K562 (cell line): ENCODE data around the gene CD93. TPM values are rescaled to one million over a fixed set of nuclear protein-coding genes. Genes with fewer than 3 reads are reported as not detected.

Source experiments
- ATAC-seq: fragments of 200-7000 bp; cut with Tn5 transposase; 3 replicates; pipeline ENCODE4 v1.9.1; 2020; ENCODE audit warnings: moderate library complexity
- BruUV-seq: library from RNA; stranded (reverse); fragments of 400-500 nt; replicated peaks from 2 replicates; lab custom pipeline; 2021; lab: Mats Ljungman, UMichigan
- CTCF ChIA-PET: fragments of 300-600 bp; formaldehyde crosslinking; extraction: SDS; loops from one replicate; lab custom pipeline; 2021; ENCODE audit warnings: low intra/inter-chr PET ratio; lab: Yijun Ruan, JAX
- POLR2A ChIA-PET: fragments of 300-600, 350-650 bp; sonication (Branson Sonifier 250); formaldehyde crosslinking; extraction: SDS; loops from one replicate; lab custom pipeline; 2021; ENCODE audit warnings: antibody characterized with exemption, inconsistent platforms; lab: Yijun Ruan, JAX
- DNase-seq, 4 experiments: peaks; one replicate each; pipeline versions ENCODE4 v3.0.0 to v3.0.0-alpha.2; 2011 to 2018; ENCODE audit warnings: low spot score in 3 of 4, mixed read lengths in 3 of 4; ENCODE audit errors: extremely low read depth in 1 of 4
- FAIRE-seq: peaks from 2 replicates; lab custom pipeline; 2011; peaks lifted over from hg19 to GRCh38; lab: Jason Lieb, UNC
- H2AFZ ChIP-seq: 2 replicates; pipeline ENCODE4 v1.6.0; 2011; ENCODE audit warnings: low read depth, low read length, control low read depth, inconsistent platforms
- H3K27ac ChIP-seq: fragments of 200-600 bp; 3 replicates; pipeline ENCODE4 v1.8.0; 2011; ENCODE audit warnings: low read depth, mild to moderate bottlenecking, control low read depth, inconsistent platforms, low read length, moderate library complexity, mixed read lengths; ENCODE audit errors: extremely low read depth
- H3K27me3 ChIP-seq, 2 experiments: fragments of 300-600 bp in 1 of 2; 2 replicates in 1 of 2; 3 replicates in 1 of 2; pipeline versions ENCODE4 v1.6.0 to v1.8.0; 2011; ENCODE audit warnings: inconsistent platforms in 2 of 2, low read length in 2 of 2, mild to moderate bottlenecking in 1 of 2, mixed read lengths in 1 of 2, moderate library complexity in 1 of 2; ENCODE audit not compliant: control insufficient read depth in 2 of 2, insufficient read depth in 2 of 2
- H3K36me3 ChIP-seq: fragments of 300-600 bp; 3 replicates; pipeline ENCODE4 v1.8.0; 2011; ENCODE audit warnings: mild to moderate bottlenecking, low read length, inconsistent platforms; ENCODE audit not compliant: control insufficient read depth, insufficient read depth
- H3K4me1 ChIP-seq, 2 experiments: fragments of 200-600 bp in 1 of 2; replicated peaks in 1 of 2; 2 replicates in 1 of 2; 3 replicates in 1 of 2; pipeline versions ENCODE4 v1.5.1 to v1.8.0; 2011; ENCODE audit warnings: inconsistent platforms in 2 of 2, low read length in 2 of 2, mild to moderate bottlenecking in 1 of 2, mixed read lengths in 1 of 2, moderate library complexity in 1 of 2; ENCODE audit not compliant: control insufficient read depth in 2 of 2, insufficient read depth in 2 of 2
- H3K4me2 ChIP-seq: 2 replicates; pipeline ENCODE4 v1.6.1; 2011; ENCODE audit warnings: low read length, control low read depth, inconsistent platforms, mixed read lengths; ENCODE audit not compliant: insufficient read depth
- H3K4me3 ChIP-seq: fragments of 200-600 bp; sonication (generic), shearing (Covaris generic); 2 replicates; pipeline ENCODE4 v1.5.1; 2016; ENCODE audit warnings: control low read depth, inconsistent platforms
- H3K79me2 ChIP-seq: fragments of 200-600 bp; 3 replicates; pipeline ENCODE4 v1.8.0; 2011; ENCODE audit warnings: low read length, inconsistent platforms; ENCODE audit not compliant: control insufficient read depth, insufficient read depth
- H3K9ac ChIP-seq, 2 experiments: 2 replicates each; pipeline versions ENCODE4 v1.6.0 to v1.6.1; 2011; ENCODE audit warnings: low read depth in 2 of 2, low read length in 2 of 2, control low read depth in 1 of 2, inconsistent platforms in 1 of 2, mild to moderate bottlenecking in 1 of 2, mixed read lengths in 1 of 2; ENCODE audit not compliant: insufficient read depth in 1 of 2
- H3K9me1 ChIP-seq: one replicate; pipeline ENCODE4 v1.6.0; 2011; ENCODE audit warnings: inconsistent platforms, mild to moderate bottlenecking, low read length, moderate library complexity; ENCODE audit not compliant: control insufficient read depth, insufficient read depth
- H3K9me3 ChIP-seq: replicated peaks from 2 replicates; pipeline ENCODE4 v1.5.1; 2011; ENCODE audit warnings: low read depth, low read length, inconsistent platforms; ENCODE audit not compliant: control insufficient read depth, insufficient read depth
- H4K20me1 ChIP-seq: replicated peaks from 2 replicates; pipeline ENCODE4 v1.6.1; 2011; ENCODE audit warnings: low read length, inconsistent platforms, mixed read lengths; ENCODE audit not compliant: control insufficient read depth, insufficient read depth
- CBFA2T2 ChIP-seq: fragments of 450-650 bp; conservative IDR thresholded peaks from 2 replicates; pipeline ENCODE4 v1.6.1; 2017; ENCODE audit warnings: mild to moderate bottlenecking
- LCOR ChIP-seq: sonication (generic); formaldehyde crosslinking; IDR thresholded peaks from 2 replicates; pipeline ENCODE4 v1.8.0; 2022; ENCODE audit warnings: mild to moderate bottlenecking, missing genetic modification reagents
- MEF2A ChIP-seq: IDR thresholded peaks from 2 replicates; pipeline ENCODE4 v1.6.1; 2011; ENCODE audit warnings: low read depth, mild to moderate bottlenecking, low read length, moderate library complexity; ENCODE audit not compliant: control insufficient read depth
- NCOR1 ChIP-seq: fragments of 450-650 bp; IDR thresholded peaks from 2 replicates; pipeline ENCODE4 v1.6.1; 2016; ENCODE audit warnings: mild to moderate bottlenecking, moderate library complexity
- NFIX ChIP-seq: fragments of 250-450 bp; sonication (Bioruptor Pico); IDR thresholded peaks from 2 replicates; pipeline ENCODE4 v1.4.0; 2020; ENCODE audit warnings: low read depth, mild to moderate bottlenecking, moderate library complexity
- WGBS: fragments of 100-300 bp; shearing (Covaris generic); methylation state at CpG from one replicate; pipeline ENCODE4 v1.1.6; 2016; ENCODE audit warnings: low coverage, mixed read lengths; ENCODE audit not compliant: insufficient coverage; ENCODE audit errors: missing lambda C conversion rate; 5-methylcytosine and 5-hydroxymethylcytosine counted together
- in situ Hi-C: fragments of 300-500 bp; cut with MboI; formaldehyde crosslinking; loops from 4 replicates; pipeline ENCODE4 v1.15.0; 2018; ENCODE audit warnings: inconsistent platforms, mixed read lengths
- intact Hi-C: fragments of 100-400 bp; cut with micrococcal nuclease; formaldehyde crosslinking; loops from 2 replicates; pipeline ENCODE4 v1.14.2; 2022
- polyA plus RNA-seq, 8 experiments: library from polyadenylated mRNA; depleted of rRNA in 4 of 8; stranded (reverse) in 5 of 8; unstranded in 3 of 8; fragments of >200 nt; fragmentation: Nextera tagmentation in 2 of 8; fragmentation: Illumina TruSeq in 1 of 8; extraction: Ambion mirVana in 2 of 8; extraction: Trizol in 1 of 8; gene quantifications; 2 replicates each; pipeline versions ENCODE4 v1.2.1 to v1.2.3, GENCODE V29; 2011 to 2014; ENCODE audit warnings: inconsistent platforms in 1 of 8, missing spikeins in 1 of 8
- total RNA-seq, 7 experiments: library from RNA; depleted of rRNA in 6 of 7; stranded (reverse); fragments of >200 nt in 6 of 7; fragmentation: Illumina TruSeq in 2 of 7; extraction: Trizol in 2 of 7; gene quantifications; 2 replicates each; pipeline versions ENCODE4 v1.2.1 to v1.2.3, GENCODE V29; 2011 to 2021; ENCODE audit warnings: low replicate concordance in 1 of 7
- TF ChIP-seq, protein P1 (sequence below): fragments of 250-450 bp; sonication (Bioruptor Pico); IDR thresholded peaks from 2 replicates; pipeline ENCODE4 v1.4.0; 2020
- TF ChIP-seq, protein P2 (sequence below): fragments of 250-450 bp; sonication (Bioruptor Pico); IDR thresholded peaks from 2 replicates; pipeline ENCODE4 v1.4.0; 2020; ENCODE audit warnings: mild to moderate bottlenecking, moderate library complexity
- TF ChIP-seq, protein P3 (sequence below): sonication (generic); formaldehyde crosslinking; IDR thresholded peaks from 2 replicates; pipeline ENCODE4 v1.8.0; 2022; ENCODE audit warnings: missing genetic modification reagents, mild to moderate bottlenecking, borderline replicate concordance
- TF ChIP-seq, protein P4 (sequence below): fragments of 150-350 bp; IDR thresholded peaks from 2 replicates; pipeline ENCODE4 v1.6.1; 2014; ENCODE audit warnings: low read depth, mild to moderate bottlenecking, low read length, borderline replicate concordance
- TF ChIP-seq, protein P5 (sequence below), 2 experiments: fragments of 450-650 bp in 1 of 2; sonication (generic) in 1 of 2; formaldehyde crosslinking; conservative IDR thresholded peaks; 2 replicates each; pipeline versions ENCODE4 v1.4.0 to v1.8.1; 2020 to 2022; ENCODE audit warnings: mild to moderate bottlenecking in 1 of 2, missing genetic modification reagents in 1 of 2

The CD93 gene
- total and polyA plus RNA-seq, 9 of the 15 experiments (the other 6 are each of a cell fraction or from before 2014, with no cell fraction given) = 0.03 to 0.20 (median 0.05) TPM

DNA sequence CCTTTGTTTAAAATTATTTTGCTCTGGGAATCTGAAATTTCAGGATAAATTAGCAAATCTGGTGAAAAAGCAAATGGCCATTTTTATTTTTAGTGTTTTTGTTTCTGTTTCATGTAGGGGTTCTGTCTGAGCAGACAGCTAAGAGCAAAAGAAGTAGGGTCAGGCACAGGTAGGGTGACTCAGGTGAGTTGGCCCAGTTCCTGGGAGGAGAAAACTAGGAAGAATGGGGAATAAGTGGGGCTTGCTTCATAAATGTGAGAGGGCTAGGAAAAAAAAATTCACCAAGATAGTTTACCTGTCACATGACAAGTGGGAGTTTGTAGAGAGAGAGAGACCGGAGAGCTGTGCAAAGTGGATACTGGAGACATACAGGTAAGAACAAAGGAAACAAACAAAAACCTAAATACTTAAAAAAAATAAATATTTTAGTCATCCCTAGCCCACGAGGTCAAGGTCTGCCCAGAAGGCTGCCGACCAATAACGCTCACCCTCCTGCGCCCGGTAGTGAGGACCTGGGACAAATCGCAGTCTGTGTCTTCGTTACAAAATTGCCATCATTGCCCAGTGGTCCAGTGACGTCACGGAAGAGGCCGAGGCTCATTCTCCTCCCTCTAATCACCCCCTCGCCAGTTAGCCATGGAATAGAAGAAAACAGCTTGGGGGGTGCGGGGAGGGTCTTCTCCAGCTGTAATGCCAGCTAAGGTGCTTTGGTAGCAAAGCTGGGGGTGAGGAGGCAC is 39.0 kb downstream of the CD93 start:
- FAIRE-seq (no peak), DNase-seq (no peak), ATAC-seq (no peak)
- ChIA-PET POLR2A (interaction anchor here (0.6 kb wide), 1 partner anchor 309 kb away, joined by 3 read pairs; no protein-coding TSS in a partner anchor), CTCF (no interaction called here)
- H3K9ac ChIP-seq = no peak overlapping the region
- H3K4me1 ChIP-seq = peaks cover 10 to 46% of the 10 kb centered on the region in 2 experiments; a peak in 4 of 5 replicates
- 63% methylated on average over 13 of the region's 13 CpGs for WGBS
- intact Hi-C loops = no loop called here
- H3K9me3 ChIP-seq = no peaks in the 10 kb centered on the region
- no TSS peak for BruUV-seq
- in situ Hi-C loops = no loop called here
- H4K20me1 ChIP-seq = no peaks in the 10 kb centered on the region
- H3K79me2 ChIP-seq = no peaks in the 10 kb centered on the region
- H3K27me3 ChIP-seq = no peaks in the 10 kb centered on the region
- H3K4me2 ChIP-seq = no peak overlapping the region
- H3K9me1 ChIP-seq = no peaks in the 10 kb centered on the region
- H2AFZ ChIP-seq = no peak overlapping the region
- no peaks in the 10 kb centered on the region for H3K36me3 ChIP-seq
- H3K27ac ChIP-seq = no peak overlapping the region
- no peak overlapping the region for H3K4me3 ChIP-seq
- TF ChIP-seq NFIX (CRISPR knock-in tag) (no peak), CBFA2T2 (no peak), NCOR1 (no peak), LCOR (CRISPR knock-in tag) (no peak), MEF2A (no peak)
- TF ChIP-seq, protein P1, sequence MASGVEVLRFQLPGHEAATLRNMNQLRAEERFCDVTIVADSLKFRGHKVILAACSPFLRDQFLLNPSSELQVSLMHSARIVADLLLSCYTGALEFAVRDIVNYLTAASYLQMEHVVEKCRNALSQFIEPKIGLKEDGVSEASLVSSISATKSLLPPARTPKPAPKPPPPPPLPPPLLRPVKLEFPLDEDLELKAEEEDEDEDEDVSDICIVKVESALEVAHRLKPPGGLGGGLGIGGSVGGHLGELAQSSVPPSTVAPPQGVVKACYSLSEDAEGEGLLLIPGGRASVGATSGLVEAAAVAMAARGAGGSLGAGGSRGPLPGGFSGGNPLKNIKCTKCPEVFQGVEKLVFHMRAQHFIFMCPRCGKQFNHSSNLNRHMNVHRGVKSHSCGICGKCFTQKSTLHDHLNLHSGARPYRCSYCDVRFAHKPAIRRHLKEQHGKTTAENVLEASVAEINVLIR (CRISPR knock-in tag) = no peak
- TF ChIP-seq, protein P2, sequence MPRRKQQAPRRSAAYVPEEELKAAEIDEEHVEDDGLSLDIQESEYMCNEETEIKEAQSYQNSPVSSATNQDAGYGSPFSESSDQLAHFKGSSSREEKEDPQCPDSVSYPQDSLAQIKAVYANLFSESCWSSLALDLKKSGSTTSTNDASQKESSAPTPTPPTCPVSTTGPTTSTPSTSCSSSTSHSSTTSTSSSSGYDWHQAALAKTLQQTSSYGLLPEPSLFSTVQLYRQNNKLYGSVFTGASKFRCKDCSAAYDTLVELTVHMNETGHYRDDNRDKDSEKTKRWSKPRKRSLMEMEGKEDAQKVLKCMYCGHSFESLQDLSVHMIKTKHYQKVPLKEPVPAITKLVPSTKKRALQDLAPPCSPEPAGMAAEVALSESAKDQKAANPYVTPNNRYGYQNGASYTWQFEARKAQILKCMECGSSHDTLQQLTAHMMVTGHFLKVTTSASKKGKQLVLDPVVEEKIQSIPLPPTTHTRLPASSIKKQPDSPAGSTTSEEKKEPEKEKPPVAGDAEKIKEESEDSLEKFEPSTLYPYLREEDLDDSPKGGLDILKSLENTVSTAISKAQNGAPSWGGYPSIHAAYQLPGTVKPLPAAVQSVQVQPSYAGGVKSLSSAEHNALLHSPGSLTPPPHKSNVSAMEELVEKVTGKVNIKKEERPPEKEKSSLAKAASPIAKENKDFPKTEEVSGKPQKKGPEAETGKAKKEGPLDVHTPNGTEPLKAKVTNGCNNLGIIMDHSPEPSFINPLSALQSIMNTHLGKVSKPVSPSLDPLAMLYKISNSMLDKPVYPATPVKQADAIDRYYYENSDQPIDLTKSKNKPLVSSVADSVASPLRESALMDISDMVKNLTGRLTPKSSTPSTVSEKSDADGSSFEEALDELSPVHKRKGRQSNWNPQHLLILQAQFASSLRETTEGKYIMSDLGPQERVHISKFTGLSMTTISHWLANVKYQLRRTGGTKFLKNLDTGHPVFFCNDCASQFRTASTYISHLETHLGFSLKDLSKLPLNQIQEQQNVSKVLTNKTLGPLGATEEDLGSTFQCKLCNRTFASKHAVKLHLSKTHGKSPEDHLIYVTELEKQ = no peak
- TF ChIP-seq, protein P3, sequence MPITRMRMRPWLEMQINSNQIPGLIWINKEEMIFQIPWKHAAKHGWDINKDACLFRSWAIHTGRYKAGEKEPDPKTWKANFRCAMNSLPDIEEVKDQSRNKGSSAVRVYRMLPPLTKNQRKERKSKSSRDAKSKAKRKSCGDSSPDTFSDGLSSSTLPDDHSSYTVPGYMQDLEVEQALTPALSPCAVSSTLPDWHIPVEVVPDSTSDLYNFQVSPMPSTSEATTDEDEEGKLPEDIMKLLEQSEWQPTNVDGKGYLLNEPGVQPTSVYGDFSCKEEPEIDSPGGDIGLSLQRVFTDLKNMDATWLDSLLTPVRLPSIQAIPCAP (CRISPR knock-in tag) = no peak
- TF ChIP-seq, protein P4, sequence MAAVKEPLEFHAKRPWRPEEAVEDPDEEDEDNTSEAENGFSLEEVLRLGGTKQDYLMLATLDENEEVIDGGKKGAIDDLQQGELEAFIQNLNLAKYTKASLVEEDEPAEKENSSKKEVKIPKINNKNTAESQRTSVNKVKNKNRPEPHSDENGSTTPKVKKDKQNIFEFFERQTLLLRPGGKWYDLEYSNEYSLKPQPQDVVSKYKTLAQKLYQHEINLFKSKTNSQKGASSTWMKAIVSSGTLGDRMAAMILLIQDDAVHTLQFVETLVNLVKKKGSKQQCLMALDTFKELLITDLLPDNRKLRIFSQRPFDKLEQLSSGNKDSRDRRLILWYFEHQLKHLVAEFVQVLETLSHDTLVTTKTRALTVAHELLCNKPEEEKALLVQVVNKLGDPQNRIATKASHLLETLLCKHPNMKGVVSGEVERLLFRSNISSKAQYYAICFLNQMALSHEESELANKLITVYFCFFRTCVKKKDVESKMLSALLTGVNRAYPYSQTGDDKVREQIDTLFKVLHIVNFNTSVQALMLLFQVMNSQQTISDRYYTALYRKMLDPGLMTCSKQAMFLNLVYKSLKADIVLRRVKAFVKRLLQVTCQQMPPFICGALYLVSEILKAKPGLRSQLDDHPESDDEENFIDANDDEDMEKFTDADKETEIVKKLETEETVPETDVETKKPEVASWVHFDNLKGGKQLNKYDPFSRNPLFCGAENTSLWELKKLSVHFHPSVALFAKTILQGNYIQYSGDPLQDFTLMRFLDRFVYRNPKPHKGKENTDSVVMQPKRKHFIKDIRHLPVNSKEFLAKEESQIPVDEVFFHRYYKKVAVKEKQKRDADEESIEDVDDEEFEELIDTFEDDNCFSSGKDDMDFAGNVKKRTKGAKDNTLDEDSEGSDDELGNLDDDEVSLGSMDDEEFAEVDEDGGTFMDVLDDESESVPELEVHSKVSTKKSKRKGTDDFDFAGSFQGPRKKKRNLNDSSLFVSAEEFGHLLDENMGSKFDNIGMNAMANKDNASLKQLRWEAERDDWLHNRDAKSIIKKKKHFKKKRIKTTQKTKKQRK = no peak
- TF ChIP-seq, protein P5, sequence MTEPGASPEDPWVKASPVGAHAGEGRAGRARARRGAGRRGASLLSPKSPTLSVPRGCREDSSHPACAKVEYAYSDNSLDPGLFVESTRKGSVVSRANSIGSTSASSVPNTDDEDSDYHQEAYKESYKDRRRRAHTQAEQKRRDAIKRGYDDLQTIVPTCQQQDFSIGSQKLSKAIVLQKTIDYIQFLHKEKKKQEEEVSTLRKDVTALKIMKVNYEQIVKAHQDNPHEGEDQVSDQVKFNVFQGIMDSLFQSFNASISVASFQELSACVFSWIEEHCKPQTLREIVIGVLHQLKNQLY (CRISPR knock-in tag; conservative IDR thresholded peaks at IDR 0.05) = no peak
